Head of caudate nucleus (tissue), 42 donors: ENCODE results near the gene TBX2.

ENCODE experiments used
- DNase-seq, 42 donors: peaks; one replicate each; pipeline versions ENCODE4 v3.0.0 to v3.0.0-alpha.2; 2020 to 2021; ENCODE audit warnings: mixed read lengths in 7 of 42
- intact Hi-C: fragments of 100-400 bp; cut with DNase I; formaldehyde crosslinking; loops from one replicate; pipeline ENCODE4 v1.15.0; 2022

The TBX2 gene

DNA sequence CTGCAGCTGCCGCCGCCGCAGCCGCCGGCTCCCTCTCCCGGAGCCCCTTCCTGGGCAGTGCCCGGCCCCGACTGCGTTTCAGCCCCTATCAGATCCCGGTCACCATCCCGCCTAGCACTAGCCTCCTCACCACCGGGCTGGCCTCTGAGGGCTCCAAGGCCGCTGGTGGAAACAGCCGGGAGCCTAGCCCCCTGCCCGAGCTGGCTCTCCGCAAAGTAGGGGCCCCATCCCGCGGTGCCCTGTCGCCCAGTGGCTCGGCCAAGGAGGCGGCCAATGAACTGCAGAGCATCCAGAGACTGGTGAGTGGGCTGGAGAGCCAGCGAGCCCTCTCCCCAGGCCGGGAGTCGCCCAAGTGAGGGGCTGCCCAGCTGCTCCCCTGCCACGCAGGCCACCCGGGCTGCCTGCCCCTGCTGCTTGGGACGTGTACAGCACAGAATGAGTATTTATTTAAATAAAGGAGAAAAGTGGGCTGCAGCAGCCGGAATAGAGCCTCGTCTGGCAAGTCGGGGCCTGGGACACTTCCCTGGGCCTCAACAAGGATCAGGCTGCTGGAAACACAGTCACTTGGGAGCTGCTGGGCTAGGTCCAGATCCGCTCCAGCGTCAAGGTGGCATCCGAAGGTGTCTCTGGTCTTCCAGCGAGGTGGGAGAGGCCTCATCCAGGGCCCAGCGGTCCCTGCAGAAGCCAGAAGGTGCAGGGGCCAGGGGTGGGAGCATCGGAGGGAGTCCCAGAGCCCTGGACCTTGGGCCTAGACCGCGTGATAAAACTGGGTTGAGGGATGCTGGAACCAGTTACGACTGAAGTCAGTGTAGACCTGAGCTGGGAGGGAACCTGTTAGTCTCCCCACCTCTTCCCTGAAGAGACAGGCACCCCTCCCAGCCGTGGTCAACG, 8.8 kb downstream of the TBX2 start:
- DNase-seq = peak in 7 of 42 donors; percentile 2 to 27 (median 9)

DNA sequence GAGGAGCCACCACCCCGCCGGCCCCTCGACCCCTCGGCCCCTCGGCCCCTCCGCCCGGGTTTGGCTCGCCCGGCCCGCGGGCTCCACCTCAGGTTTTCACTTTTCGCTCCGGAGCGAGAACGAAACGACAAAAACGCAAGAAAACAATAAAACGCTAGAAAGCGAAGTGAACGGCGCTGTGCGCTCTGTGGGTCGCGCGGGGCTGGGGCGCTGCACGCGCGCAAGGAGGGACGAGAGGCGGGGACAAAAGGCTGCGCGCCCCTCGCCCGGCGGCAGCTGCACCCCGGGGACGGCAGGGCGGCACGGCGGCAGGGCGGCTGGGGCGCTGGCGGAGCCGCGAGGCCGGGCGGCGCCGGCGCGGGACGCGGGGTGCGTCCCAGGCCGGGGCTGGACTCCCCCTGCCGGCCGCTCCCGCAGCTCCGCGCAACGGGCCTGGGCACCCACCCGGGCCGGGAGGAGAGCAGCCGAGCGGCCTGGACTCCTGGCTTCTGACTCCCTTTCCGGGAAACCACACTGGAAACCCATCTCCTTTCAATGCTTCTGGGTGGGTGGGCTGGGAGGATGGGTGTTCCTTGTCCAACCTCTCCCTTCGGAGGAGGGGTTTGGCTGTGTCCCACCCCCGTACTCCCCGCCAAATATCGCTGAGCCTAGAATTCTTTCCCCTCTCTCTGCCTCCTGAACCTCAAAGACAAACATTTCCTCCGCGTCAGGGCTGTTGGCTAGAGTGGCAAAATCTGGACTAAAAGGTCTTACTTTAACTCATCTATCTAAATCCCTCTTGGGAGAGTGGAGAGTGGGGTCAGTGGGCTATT, 9.9 kb downstream of the TBX2 start:
- intact Hi-C loops = loop anchor here (5.0 kb wide), 2 partner anchors 143 to 658 kb away; partner anchors contain the start of gene MED13

More for the DNA sequence above, 8.8 kb downstream of the TBX2 start:
- intact Hi-C loops = no loop called here

DNA sequence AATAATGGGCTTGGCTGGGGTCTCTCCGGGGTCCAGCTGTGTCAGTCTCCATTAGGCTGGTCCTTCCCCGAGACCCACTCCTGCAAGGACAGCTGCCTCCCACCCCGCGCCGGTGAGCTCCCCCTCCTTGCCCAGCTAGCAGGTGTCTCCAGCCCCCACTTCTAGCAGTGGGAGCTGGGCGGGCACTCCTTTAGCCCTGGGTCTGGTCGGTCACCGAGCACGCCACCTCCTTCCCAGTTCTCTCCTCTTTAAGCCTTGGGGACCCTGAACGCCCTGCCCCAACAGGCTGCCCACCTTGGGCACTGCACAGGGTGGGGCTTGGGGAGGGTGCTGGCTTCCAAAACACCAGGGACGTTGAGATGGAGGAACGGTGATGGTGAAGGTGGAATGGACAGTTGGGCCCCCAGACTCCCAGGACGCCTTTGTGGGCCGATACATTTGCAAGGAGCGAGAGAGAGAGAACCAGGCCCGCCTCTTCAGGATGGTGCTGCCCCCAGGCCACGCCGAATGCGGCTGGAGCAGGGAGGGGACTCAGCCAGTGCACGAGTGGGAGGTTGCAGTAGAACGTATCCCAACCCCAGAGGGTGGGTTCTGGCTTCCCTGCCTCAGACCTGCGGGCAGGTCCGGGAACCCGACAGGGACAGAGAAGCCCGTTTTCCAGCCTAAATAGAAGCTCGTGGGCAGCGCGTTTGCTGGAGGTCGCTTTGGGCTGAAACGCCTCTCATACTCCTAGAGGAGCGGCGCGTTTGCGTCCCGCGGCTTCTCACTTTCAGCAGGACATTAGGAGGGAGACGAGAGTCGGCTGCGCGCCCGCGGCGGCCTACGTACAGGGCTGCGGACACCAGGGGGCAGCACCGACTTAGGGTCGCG, 10.7 kb downstream of the TBX2 start:
- intact Hi-C loops = loop anchor here (5.0 kb wide), 2 partner anchors 142 to 657 kb away; partner anchors contain the start of gene MED13
- DNase-seq = peak; percentile 51 to 91 (median 78)

More for the DNA sequence above, 9.9 kb downstream of the TBX2 start:
- DNase-seq = peak in 32 of 42 donors; percentile 11 to 79 (median 58)

DNA sequence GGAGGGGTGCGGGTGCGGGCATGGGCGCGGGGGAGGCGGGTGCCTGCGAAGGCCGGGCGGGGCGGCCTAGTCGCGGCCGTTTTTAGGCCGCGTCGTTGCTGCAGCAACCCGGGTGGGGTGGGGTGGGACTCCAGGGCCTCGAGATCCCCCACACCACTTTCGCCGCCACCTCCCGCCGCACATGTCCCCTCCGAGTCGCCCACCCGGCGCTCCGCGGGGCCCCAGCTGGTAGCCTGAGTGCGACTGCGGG, 11.3 kb downstream of the TBX2 start:
- intact Hi-C loops = loop anchor here (5.0 kb wide), 2 partner anchors 141 to 656 kb away; partner anchors contain the start of gene MED13
- no peak for DNase-seq

DNA sequence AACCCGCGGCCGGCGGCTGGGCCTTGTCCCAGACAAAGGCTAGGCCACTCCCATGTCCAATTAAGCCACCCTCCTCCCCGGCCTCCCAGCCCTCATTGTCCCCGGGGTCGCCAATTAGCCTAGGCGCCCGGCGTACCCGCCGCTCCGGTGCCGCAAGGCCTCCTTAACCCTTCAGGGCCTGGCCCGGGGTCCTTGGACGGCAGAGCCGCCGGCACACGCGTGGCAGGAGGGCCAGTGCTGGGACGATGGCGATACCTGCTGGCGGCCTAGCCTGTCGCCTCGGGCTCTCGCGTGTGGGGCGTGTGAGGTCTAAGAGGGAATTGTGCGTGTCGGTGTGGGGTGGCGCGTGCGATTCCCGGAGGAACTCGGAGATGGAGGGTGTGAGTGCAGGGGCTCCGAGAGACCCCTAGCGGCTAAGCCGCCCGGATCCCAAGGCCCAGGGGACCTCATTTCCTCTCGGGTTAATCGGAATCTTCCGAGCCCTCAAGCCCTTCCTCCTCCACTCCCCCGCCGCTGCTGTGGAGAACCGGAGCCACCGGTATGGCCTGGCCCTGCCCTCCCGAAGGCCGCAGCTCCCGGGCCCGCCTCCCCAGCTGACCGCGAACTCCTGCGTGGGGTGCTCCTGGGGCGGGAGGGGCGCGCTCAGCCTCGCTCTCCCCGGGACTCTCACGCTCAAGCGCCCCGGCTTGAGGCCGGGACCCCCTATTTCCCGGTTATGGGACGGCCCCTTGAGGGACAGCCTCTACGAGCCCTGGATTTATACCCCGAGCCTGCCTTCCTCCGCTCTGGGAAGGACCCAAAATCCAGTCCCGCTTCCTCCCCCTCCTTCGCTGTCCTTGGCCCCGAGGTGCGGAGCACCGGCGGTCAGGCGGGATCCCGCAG, 11.9 kb downstream of the TBX2 start:
- DNase-seq = peak in 19 of 42 donors; percentile 7 to 54 (median 22)

DNA sequence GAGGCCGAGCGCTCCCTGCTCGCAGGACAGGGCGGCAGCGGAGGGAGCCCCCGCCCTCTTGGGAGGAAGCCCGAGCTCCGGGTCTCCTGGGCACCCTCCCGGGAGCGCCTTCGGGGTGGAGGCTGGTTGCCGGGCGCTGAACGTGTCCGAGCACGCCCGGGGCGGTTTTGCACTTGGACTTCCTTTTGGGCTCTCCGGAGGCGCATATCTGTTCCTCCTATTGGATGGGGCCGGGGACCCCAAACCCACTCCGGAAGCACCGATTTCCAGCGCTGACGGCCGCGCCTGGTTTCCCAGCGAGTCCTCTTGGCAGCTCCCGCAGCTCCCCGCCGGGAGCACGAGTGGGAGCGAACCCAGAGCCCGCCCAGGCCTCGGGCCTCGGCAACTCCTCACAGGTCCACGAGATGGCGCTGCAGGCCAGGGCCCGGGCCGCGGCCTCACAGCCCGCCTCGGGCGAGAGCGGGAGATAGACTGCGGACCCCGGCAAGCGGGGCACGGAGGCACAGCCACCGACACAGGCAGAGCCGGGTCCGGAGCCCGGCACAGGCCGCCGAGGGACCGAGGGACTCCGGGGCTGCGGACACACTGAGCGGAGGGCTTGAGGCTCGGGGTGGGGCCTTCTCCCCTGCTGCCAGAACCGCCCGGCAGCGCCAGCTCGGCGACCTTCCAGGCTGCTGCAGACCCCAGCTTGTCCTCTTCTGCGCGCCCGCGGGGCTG, 12.7 kb downstream of the TBX2 start:
- intact Hi-C loops = loop anchor here (5.0 kb wide), 2 partner anchors 140 to 655 kb away; partner anchors contain the start of gene MED13

More for the DNA sequence above, 11.9 kb downstream of the TBX2 start:
- intact Hi-C loops = loop anchor here (5.0 kb wide), 2 partner anchors 141 to 656 kb away; partner anchors contain the start of gene MED13

DNA sequence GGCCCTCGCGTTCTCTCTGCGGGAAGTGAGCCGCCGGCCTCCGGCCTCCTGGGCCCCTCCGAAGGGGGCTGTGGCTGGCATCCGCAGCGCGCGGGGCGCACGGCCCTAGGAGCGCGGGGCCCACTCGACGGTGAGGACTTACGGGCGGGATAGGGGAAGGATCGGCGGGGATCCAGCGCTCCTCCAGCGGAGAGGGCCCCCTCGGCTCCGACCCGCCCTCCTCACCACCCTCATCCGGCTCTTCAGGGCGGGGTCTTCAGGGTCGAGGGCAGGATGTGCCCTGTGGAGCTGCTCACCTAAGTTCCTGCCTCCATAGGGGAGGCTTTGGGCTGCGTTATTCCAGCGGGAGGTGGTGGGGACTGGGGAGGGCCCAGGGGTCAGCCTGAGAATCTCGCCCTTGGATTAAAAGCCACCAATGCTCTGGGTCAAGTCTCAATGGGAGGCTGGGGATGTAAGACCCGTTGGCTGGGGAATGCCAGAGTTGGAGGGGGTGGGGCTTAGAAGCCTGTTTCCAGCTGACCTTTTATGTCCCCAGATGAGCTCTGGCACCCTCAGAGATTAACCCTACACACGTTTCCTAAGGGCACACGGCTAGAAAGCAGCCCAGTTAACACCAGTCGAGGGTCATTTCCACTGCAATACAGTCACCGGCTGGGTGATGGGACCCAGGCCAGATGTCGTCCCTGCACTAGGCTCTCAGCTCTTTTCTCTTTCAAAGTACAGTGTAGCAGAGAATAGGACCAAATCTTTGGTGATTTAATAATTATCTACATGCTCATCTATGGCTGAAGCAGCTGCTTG, 13.4 kb downstream of the TBX2 start:
- intact Hi-C loops = loop anchor here (5.0 kb wide), 2 partner anchors 139 to 654 kb away; partner anchors contain the start of gene MED13
- DNase-seq = peak in 14 of 42 donors; percentile 0 to 40 (median 10)

More for the DNA sequence above, 12.7 kb downstream of the TBX2 start:
- peak; percentile 54 to 92 (median 83) for DNase-seq

DNA sequence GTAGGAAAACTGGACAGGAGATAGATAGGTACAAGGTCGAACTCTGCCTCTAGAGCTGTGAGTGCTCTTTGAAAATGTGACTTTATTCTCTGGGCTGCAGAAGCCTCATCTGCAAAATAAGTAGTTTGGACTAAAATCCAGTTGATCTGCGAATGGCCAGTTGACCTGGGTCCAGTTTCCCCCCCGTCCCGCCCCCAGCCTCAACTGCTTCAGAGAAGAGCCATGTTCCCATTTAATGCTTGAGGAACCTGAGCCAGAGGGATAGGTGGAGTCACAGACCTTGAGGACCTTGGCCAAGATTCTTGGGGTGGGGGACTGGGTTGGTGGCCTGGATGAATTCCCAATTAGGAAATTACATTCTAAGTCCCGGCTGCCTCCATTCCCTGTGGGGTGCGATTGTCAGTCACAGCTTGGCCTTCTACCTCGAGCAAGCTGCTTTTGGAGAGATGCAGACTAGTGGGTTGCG, 14.1 kb downstream of the TBX2 start:
- DNase-seq = peak in 6 of 42 donors; percentile 5 to 35 (median 18)
- intact Hi-C loops = loop anchor here (5.0 kb wide), 2 partner anchors 139 to 654 kb away; partner anchors contain the start of gene MED13

DNA sequence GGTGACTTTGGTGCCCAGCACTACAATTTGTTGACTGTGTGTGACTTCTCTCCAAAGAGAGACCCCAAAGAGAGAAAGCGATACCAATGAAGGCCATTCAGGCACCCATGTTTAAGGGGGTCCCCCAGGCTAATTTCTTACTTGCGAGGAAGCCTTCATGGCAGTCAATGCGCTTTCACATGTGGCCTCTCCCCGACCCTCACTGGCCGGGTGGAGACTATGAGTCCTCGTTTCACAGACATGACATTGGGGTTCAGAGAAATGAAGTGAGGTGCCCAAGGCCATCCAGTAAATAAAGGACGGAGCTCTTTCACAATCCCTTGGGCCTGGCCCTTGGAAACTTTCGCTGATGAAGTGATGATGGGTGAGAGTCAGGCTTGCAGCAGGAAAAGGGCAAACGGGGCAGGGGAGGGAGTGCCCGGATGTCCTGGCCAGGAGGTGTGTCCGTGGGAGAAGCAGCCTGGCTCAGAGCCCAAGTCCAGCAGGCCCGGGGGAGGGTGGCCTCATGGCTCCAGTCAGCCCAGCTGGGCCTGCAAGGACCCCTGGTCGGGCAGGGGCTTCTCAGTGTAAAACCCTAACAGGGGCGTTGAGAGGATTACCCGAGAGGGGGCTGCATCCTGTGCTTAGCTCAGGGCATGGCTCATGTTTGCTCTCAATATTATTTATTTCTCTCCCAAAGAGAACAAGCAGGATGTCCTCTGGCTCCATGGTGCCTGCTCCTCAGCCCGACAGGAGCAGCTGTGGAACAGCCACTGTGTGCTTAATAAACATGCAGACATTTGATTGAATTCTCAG, 14.7 kb downstream of the TBX2 start:
- DNase-seq = peak in 13 of 42 donors; percentile 1 to 43 (median 14)
- intact Hi-C loops = loop anchor here (5.0 kb wide), 2 partner anchors 138 to 653 kb away; partner anchors contain the start of gene MED13

DNA sequence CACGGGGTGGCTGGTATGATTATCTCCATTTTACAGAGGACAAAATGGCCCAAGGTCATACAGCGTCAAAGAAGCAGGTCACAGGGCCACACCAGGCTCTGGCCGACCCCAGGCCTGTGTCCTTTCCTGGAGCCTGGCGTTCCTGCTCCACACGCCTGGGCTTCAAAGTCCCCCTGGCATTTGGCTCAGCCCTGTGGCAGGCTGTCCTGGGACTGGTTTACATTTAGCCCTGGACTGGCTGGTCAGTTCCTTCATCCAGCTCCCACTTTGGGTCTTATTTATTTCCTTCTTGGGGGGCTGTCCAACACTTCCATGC, 15.3 kb downstream of the TBX2 start:
- intact Hi-C loops = loop anchor here (5.0 kb wide), 2 partner anchors 137 to 652 kb away; partner anchors contain the start of gene MED13
- DNase-seq = peak in 5 of 42 donors; percentile 5 to 38 (median 13)

DNA sequence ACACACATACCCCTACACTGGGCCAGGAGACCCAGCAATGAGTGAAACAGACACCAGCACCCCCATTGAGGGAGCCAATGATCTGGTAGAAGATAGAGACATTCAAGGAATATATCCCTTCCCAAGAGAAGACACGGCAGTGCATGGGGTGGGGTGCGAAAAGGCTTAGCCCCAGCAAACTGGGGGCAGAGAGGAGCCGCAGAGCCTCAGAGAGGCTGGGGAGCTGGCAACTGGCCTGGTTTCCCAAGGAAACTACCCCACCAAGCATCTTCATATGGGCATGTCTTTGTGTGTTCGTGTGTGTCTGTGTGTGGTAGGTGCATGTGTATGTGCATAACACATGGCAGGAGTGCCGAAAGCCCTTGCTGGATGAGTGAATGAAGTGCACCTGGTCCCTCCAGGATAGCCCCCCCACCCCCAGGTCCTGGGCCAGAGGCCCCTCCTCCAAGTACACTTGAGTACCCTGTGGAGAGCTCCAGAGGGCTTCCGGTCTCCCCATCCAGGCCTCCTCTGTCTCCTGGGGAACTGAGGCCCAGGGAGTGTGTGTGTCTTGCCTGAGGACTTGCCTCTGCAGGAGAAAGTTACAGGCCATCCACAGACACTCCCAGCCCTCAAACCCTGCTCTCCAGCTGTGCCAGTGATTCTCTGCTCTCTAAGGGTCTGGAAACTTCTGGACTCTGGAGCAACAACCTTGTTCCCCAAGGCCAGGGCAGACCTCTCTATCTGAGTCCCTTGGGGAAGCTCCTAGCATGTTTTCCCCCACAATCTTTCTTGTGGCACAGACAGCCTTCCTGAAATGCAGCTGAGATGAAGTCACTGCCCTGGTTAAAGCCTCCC, 15.9 kb downstream of the TBX2 start:
- peak in 10 of 42 donors; percentile 2 to 35 (median 16) for DNase-seq
- intact Hi-C loops = no loop called here

DNA sequence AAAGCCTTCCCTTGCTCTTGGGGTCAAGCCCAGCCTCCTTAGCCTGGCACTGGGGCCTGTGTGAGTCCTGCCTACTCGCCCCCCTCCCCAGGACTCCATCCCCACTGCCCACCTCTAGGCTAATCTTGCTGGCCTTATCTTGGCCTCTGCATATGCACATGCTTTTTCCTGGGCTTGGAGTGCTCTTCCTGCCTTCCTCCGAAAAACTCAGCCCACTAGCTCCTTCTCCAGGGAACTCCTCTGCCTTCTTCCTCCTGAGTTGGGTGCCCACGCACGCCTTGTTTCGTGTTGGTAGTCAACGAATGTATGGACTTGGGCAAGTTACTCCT, 16.5 kb downstream of the TBX2 start:
- intact Hi-C loops = no loop called here
- peak in 2 of 42 donors; percentile 8 to 9 for DNase-seq

DNA sequence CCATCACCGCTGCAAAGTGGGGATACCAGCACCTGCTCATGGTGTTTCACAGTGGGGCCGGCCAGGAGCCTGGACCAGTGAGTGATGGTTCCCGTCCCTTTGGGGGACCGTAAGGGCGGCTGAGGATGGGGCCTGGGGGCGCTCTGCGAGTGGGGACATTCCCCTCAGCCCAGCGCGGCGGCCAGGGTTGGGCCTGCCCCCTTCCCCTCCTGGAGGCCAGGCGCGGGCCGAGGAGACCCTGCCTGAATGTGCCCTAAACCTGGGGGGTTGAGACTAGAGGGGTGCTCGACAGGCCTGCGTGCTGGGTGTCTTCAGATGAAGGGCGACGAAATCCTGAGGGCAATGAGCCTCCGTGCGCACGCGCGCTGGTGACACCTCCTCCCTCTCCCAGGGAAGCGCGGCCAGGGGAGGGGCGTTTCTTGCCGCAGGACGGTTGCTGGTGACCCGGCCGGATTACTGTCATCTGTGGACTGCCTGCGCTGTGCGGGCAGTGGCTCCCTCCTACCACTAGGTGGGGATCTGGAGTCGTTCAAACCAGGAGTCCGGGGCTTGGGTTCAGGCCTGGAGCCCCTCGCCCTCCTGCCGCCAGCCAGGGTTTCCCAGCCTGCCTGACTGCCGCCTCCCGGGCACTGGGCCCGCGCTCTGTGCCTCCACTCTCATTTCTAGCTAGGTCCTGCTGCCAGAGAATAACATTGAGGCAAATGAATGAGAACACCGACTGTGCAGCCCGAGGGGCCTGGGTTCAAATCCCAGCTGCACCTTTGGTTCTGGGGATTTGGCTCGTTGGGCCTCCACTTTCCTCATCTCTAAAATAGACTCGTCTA, 17.1 kb downstream of the TBX2 start:
- intact Hi-C loops = no loop called here
- DNase-seq = peak; percentile 46 to 88 (median 76)
